ENCODE data around the gene BRD1. TPM values are rescaled to one million over a fixed set of nuclear protein-coding genes. Genes with fewer than 3 reads are reported as not detected.

The BRD1 gene
- total RNA-seq, 4 donors from 2014 or later = 21.2 to 37.1 (median 28.6) TPM

DNA sequence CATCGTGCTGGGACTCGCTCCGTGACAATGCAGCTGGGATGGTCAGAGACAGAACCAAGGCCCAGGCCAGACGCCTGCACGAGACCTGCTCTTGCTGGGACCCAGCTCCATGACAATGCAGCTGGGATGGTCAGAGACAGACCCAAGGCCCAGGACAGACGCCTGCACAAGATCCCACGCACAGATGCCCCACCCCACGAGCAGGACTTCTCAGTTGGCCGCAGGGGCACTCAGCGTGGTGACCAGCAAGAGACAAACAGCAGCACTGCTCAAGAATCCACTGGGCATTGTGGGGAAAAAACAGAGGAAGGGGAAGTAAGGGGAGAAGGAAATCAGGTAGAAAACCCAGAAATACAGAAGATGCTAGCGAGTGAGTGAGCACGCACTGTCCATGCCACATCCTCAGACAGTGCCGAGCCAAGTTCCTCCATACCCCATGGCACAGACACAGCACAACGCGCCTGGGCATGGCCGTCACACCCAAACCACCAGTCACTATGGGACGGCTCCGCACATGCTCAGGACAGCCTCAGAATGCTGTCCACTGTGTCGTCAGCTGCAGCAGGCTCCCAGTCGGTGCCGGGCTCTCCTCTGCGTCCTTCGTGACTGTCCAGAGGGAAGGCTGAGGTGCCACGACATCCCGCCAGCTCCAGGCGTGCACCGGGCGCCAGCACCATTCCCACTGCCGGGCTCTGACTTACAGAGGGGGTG, 44.5 kb downstream of the BRD1 start:
- TF ChIP-seq, protein P1, sequence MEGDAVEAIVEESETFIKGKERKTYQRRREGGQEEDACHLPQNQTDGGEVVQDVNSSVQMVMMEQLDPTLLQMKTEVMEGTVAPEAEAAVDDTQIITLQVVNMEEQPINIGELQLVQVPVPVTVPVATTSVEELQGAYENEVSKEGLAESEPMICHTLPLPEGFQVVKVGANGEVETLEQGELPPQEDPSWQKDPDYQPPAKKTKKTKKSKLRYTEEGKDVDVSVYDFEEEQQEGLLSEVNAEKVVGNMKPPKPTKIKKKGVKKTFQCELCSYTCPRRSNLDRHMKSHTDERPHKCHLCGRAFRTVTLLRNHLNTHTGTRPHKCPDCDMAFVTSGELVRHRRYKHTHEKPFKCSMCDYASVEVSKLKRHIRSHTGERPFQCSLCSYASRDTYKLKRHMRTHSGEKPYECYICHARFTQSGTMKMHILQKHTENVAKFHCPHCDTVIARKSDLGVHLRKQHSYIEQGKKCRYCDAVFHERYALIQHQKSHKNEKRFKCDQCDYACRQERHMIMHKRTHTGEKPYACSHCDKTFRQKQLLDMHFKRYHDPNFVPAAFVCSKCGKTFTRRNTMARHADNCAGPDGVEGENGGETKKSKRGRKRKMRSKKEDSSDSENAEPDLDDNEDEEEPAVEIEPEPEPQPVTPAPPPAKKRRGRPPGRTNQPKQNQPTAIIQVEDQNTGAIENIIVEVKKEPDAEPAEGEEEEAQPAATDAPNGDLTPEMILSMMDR (IDR thresholded peaks at IDR 0.05; ENCODE audit: low read depth) = no peak

DNA sequence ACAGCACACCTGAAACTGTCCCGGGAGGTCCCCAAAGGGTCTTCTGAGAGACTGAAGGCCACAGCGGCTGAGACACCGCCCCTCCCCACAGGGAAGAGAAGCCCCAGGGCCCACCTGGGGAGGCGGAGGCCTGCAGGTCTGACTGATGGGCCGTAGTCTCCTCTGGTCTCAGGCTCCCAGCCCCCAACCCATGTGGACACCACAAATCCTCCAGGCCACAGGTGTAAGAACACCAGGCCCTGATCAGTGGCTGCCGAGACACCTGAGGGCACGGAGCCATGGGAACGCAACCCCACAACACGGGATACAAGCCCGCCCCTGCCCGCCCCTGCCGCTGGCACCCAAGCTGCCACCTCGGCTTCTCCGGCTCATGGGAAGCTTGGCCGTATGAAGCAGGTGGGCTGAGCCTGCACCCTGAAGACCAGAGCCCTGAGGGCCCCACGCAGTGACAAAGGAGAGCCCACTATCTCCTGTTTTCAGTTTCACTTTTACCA, 46.3 kb downstream of the BRD1 start:
- TF ChIP-seq, protein P1 (IDR thresholded peaks at IDR 0.05; ENCODE audit: low read depth) = no peak

DNA sequence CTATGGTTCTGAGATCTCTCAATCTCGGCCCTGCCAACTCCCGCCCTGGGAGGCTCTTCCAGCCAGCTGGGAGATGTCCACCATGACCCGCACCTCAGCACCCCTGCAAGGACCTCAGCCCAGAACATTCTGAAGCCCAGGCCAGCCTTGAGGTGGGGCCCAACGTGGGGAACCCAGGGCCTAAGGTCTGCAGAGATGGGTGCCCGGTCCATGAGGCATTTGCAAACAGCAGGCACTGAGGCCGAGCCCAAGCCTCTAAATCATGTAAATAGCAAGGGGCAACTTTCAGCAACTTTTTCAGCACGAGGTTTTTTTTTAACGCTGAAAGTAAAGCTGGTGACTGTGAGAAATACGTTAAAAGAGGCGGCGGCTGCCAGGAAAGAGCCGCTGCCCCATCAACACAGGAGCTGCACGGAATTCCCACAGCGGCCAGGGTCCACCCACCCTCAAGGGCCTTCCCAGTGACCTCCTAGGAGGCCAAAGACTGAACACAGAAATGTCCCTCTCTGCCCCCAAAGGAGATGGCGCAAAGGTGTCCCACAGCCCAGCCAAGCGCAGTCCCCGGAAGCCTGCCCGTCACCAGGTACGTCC, 46.9 kb downstream of the BRD1 start:
- TF ChIP-seq, protein P1 (IDR thresholded peaks at IDR 0.05; ENCODE audit: low read depth) = no peak

DNA sequence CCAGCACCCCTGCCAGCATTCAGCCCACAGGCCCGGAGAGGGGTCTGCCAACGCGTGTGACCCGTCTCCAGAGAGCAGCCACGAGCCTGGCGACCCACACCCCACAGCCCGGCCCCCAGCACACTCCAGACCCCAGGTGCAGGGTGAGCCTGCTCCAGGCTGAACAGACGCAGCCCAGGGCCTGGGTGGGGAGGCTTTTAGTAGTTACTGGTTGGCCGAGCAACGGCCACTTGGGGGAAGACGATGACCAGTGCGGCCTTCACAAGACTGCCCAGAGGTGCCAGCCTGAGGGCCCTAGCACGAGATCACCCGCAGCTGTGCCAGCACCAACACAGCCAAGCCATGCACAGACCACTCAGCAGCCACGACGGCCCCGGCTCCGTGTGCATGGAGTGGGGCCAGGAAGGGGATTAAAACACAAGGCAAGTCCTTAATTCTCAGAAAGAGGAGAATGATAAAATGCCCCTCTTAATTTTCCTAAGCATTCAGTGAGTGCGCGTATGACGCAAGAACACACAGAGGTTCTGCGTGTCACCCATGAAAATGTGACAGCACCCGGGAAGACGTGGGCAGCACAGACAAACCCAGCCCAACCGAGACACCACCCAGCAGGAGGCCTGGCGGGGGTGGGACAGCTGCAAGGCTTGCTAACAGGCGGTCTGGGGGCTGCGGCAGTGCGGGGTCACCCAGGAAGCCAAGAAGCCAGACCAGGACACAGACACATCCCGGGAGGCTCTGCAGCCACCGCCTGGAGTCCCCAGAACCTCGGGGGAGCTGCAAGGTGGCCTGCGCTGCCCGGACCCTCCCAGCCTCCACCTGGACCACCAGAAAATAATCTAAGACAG, 47.6 kb downstream of the BRD1 start:
- TF ChIP-seq, protein P1 (IDR thresholded peaks at IDR 0.05; ENCODE audit: low read depth) = no peak

DNA sequence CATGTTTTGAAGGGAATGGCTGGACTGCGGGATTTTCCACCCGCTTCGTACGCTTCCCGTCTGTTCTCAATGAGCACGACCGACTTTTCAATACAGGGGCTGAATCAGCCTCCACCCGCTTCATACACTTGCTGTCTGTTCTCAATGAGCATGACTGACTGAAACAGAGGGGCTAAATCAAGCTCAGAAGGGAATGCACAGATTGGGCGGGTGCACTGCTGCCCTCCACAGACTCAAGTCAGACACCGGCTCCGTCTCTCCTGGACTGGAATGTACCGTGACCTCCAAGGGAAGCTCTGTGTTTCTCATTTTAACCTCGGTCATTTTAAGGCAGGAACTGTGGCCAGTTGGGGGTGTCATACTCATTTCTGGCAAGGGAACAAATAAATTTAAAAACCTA, 48.5 kb downstream of the BRD1 start:
- TF ChIP-seq, protein P1 (IDR thresholded peaks at IDR 0.05; ENCODE audit: low read depth) = no peak

DNA sequence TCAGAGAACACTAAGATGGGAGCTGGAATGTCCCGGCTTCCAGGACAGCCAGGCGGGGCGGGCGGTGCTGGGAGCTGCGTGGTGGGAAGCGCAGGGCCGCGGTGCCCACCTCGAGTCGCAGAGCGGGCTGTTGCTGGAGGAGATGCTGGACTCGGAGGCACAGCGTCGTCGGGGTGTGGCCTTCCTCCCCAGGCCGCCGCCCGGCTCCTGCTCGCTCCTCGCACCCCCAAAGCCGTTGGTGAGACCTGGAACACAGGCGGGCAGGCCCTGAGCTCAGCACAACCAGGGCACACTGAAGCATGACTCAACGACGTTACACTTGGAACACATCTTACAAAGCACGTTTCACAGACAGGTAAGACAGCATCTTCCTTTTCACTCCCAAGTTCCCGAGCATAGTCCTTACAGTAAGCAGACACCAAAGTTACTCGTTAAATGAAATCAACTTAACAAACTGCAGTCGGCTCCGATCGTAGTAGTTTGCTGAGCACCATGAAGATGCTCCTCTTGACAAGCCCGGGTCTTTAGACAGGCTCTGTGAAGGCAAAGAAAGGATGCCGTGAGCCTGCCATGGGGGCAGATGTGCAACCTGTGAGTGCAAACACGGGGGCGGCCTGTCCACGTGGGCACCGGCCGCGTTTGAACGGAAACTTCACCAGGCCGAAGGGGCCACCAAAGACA, 50.0 kb downstream of the BRD1 start:
- TF ChIP-seq, protein P1 (IDR thresholded peaks at IDR 0.05; ENCODE audit: low read depth) = no peak

Data from subcutaneous adipose tissue (tissue), 4 donors.